PC-9 (cell line): ENCODE data around the gene ATP8A1.

ENCODE experiments used
- CTCF ChIP-seq: fragments of 200-600 bp; sonication (generic); conservative IDR thresholded peaks from 2 replicates; pipeline ENCODE4 v1.6.1; 2017; ENCODE audit warnings: mixed run types, antibody characterized with exemption, mild to moderate bottlenecking, moderate library complexity
- EZH2 ChIP-seq: fragments of 200-600 bp; sonication (generic); IDR thresholded peaks from 2 replicates; pipeline ENCODE4 v1.8.0; 2017; ENCODE audit warnings: antibody characterized with exemption, low read depth

GRCh38 chr4:42610941-42611340 lies 46.0 kb downstream of the ATP8A1 start:
- TF ChIP-seq CTCF = no peak
- no peak for TF ChIP-seq EZH2
